Neuronal stem cell (in vitro differentiated cells): Measurements from ENCODE around the gene TRPM1.

ENCODE experiments used
- DNase-seq: peaks from one replicate; pipeline ENCODE4 v3.0.0-alpha.2; 2013; ENCODE audit warnings: low spot score
- H2AFZ ChIP-seq: one replicate; pipeline ENCODE4 v1.6.1; 2013; ENCODE audit warnings: mild to moderate bottlenecking, low read length, inconsistent platforms
- H2AK5ac ChIP-seq: 2 replicates; pipeline ENCODE4 v1.6.1; 2013; ENCODE audit warnings: low read depth, mild to moderate bottlenecking, inconsistent platforms, low read length, moderate library complexity, mixed read lengths
- H2BK120ac ChIP-seq: 2 replicates; pipeline ENCODE4 v1.6.1; 2013; ENCODE audit warnings: low read depth, mild to moderate bottlenecking, inconsistent platforms, low read length, moderate library complexity, mixed read lengths
- H2BK12ac ChIP-seq: one replicate; pipeline ENCODE4 v1.6.1; 2013; ENCODE audit warnings: low read length, inconsistent platforms
- H2BK15ac ChIP-seq: 2 replicates; pipeline ENCODE4 v1.6.1; 2013; ENCODE audit warnings: mild to moderate bottlenecking, low read length, inconsistent platforms, mixed read lengths
- H2BK5ac ChIP-seq: one replicate; pipeline ENCODE4 v1.6.1; 2013; ENCODE audit warnings: inconsistent platforms, mild to moderate bottlenecking, low read length, moderate library complexity
- H3K14ac ChIP-seq: one replicate; pipeline ENCODE4 v1.6.1; 2013; ENCODE audit warnings: low read length, inconsistent platforms
- H3K18ac ChIP-seq: 2 replicates; pipeline ENCODE4 v1.6.1; 2013; ENCODE audit warnings: low read length, inconsistent platforms
- H3K23ac ChIP-seq: 2 replicates; pipeline ENCODE4 v1.6.1; 2013; ENCODE audit warnings: low read depth, mild to moderate bottlenecking, mixed read lengths, low read length, inconsistent platforms; ENCODE audit not compliant: poor library complexity
- H3K27ac ChIP-seq: replicated peaks from 3 replicates; pipeline ENCODE4 v1.5.1; 2013; ENCODE audit warnings: low read length, inconsistent platforms
- H3K27me3 ChIP-seq, 3 experiments: 2 replicates each; pipeline ENCODE4 v1.6.1; 2013; ENCODE audit warnings: low read length in 3 of 3, mild to moderate bottlenecking in 2 of 3, inconsistent platforms in 1 of 3, low read depth in 1 of 3, mixed read lengths in 1 of 3, moderate library complexity in 1 of 3; ENCODE audit not compliant: control insufficient read depth in 3 of 3, insufficient read depth in 3 of 3
- H3K36me3 ChIP-seq, 2 donors: replicated peaks in 1 of 2; 2 replicates each; pipeline ENCODE4 v1.6.1; 2013; ENCODE audit warnings: low read length in 2 of 2; ENCODE audit not compliant: control insufficient read depth in 2 of 2, insufficient read depth in 2 of 2
- H3K4ac ChIP-seq: 2 replicates; pipeline ENCODE4 v1.6.1; 2013; ENCODE audit warnings: inconsistent platforms, mild to moderate bottlenecking, low read length, moderate library complexity
- H3K4me1 ChIP-seq, 2 donors: 1 replicate in 1 of 2; 2 replicates in 1 of 2; pipeline ENCODE4 v1.6.1; 2013; ENCODE audit warnings: low read length in 2 of 2, low read depth in 1 of 2; ENCODE audit not compliant: control insufficient read depth in 2 of 2, insufficient read depth in 1 of 2
- H3K4me2 ChIP-seq: one replicate; pipeline ENCODE4 v1.6.1; 2013; ENCODE audit warnings: mild to moderate bottlenecking, low read length, inconsistent platforms; ENCODE audit not compliant: insufficient read depth, poor library complexity, severe bottlenecking
- H3K4me3 ChIP-seq, 2 donors: 2 replicates each; pipeline ENCODE4 v1.5.1; 2013; ENCODE audit warnings: low read length in 2 of 2, mild to moderate bottlenecking in 2 of 2, inconsistent platforms in 1 of 2, moderate library complexity in 1 of 2
- H3K79me1 ChIP-seq: one replicate; pipeline ENCODE4 v1.6.1; 2013; ENCODE audit warnings: low read depth, mild to moderate bottlenecking, inconsistent platforms, low read length, moderate library complexity
- H3K9ac ChIP-seq: one replicate; pipeline ENCODE4 v1.6.1; 2013; ENCODE audit warnings: mild to moderate bottlenecking, low read depth, low read length, inconsistent platforms; ENCODE audit not compliant: poor library complexity
- H3K9me3 ChIP-seq, 2 donors: replicated peaks in 1 of 2; 2 replicates each; pipeline versions ENCODE3 to v1.6.1; 2013; ENCODE audit warnings: low read length in 2 of 2, mild to moderate bottlenecking in 2 of 2, inconsistent platforms in 1 of 2, low read depth in 1 of 2, mixed read lengths in 1 of 2, moderate library complexity in 1 of 2; ENCODE audit not compliant: control insufficient read depth in 2 of 2, insufficient read depth in 1 of 2
- H4K8ac ChIP-seq: one replicate; pipeline ENCODE4 v1.6.1; 2013; ENCODE audit warnings: low read depth, mild to moderate bottlenecking, inconsistent platforms, low read length, moderate library complexity
- H4K91ac ChIP-seq: one replicate; pipeline ENCODE4 v1.6.1; 2013; ENCODE audit warnings: low read length, low read depth, mild to moderate bottlenecking, inconsistent platforms; ENCODE audit not compliant: poor library complexity
- WGBS, 2 donors: extraction: QIAGEN DNeasy Blood & Tissue Kit; methylation state at CpG; one replicate each; pipeline ENCODE4 v1.1.7; 2013; ENCODE audit warnings: missing lambda C conversion rate in 2 of 2, mixed read lengths in 1 of 2; ENCODE audit not compliant: insufficient read length in 2 of 2, insufficient replicate concordance in 1 of 2; ENCODE audit errors: extremely low coverage in 2 of 2; 5-methylcytosine and 5-hydroxymethylcytosine counted together

The TRPM1 gene

DNA sequence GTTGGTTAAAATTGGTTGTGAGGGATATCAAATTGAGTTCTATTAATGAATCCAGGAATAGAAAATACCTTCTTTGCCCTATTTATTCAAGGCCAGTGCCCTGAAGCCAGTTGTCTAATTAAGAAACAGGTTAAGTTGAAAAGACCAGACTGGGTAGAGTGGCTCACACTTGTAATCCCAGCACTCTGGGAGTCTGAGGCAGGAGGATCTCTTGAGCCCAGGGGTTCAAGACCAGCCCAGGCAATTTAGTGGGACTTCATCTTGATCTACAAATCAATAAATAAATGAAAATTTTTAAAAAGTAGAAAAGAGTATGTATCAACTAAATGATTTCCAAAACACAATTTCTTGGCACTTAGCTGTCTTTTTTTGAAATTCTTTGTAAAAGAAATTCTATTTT, 40.3 kb upstream of the TRPM1 start:
- Histone ChIP-seq H3K4me2 (no peak overlapping the region), H2AK5ac (no peak overlapping the region), H4K8ac (no peak overlapping the region), H3K79me1 (no peaks in the 10 kb centered on the region), H3K4me1 (no peaks in the 10 kb centered on the region), H2BK15ac (no peak overlapping the region), H4K91ac (no peak overlapping the region), H3K23ac (no peak overlapping the region), H2BK12ac (no peak overlapping the region), H3K4ac (no peak overlapping the region), H3K36me3 (no peaks in the 10 kb centered on the region), H2AFZ (no peak overlapping the region), H2BK120ac (no peak overlapping the region), H3K4me3 (no peak overlapping the region), H3K14ac (no peak overlapping the region), H3K27ac (no peak overlapping the region), H3K27me3 (no peaks in the 10 kb centered on the region), H2BK5ac (no peak overlapping the region), H3K18ac (no peak overlapping the region), H3K9ac (no peak overlapping the region), H3K9me3 (no peaks in the 10 kb centered on the region)
- no peak for DNase-seq

DNA sequence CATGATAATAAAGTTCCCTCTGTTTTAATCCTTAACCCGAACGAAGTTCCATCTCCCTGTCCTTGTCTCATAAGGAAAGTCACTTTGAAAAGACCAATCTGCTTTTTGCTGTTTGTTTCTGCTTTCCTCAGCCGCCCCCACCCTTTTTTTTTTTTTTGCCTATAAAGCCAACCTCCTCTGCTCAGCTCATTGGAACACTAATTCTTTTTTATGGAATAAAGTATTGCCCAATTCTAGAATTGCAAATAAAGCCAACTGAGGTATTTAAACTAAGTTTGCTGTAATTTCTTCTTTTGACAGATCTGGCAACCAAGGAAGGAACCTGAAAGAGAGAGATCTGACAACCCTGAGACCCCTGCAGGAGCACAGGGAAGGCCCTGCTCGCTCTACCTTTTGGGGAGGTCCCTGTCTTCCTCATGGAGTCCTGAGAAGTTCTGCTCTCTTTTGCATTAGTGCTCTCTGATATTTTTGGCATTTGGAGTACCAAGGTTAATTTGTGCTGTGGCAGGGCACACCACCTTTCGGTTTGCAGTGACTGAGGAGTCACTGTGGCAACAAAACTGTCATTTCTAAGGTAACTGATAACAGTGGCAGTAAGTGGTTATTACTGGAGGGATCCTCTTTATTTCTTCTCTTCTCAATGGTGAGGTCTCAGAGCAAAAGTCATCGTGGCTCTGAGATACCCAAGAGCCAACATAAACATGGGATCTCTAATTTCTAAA, 35.2 kb upstream of the TRPM1 start:
- Histone ChIP-seq H3K9me3 (peaks cover 0 to 2% of the 10 kb centered on the region in 2 donors), H2BK15ac (no peak overlapping the region), H3K27ac (no peak overlapping the region), H4K8ac (peak overlapping the region; percentile 89), H2AK5ac (no peak overlapping the region), H3K4me3 (no peak overlapping the region), H3K9ac (no peak overlapping the region), H3K18ac (no peak overlapping the region), H3K36me3 (no peaks in the 10 kb centered on the region), H3K4me2 (no peak overlapping the region), H2AFZ (no peak overlapping the region), H3K4me1 (peaks cover 0 to 4% of the 10 kb centered on the region in 2 donors), H3K27me3 (no peaks in the 10 kb centered on the region), H2BK12ac (no peak overlapping the region), H4K91ac (no peak overlapping the region), H3K23ac (no peak overlapping the region), H3K4ac (no peak overlapping the region), H3K14ac (no peak overlapping the region), H2BK120ac (no peak overlapping the region), H2BK5ac (no peak overlapping the region), H3K79me1 (no peaks in the 10 kb centered on the region)
- WGBS, 2 donors: no CpG with 5 or more reads among the region's 6 CpGs
- DNase-seq: no peak

DNA sequence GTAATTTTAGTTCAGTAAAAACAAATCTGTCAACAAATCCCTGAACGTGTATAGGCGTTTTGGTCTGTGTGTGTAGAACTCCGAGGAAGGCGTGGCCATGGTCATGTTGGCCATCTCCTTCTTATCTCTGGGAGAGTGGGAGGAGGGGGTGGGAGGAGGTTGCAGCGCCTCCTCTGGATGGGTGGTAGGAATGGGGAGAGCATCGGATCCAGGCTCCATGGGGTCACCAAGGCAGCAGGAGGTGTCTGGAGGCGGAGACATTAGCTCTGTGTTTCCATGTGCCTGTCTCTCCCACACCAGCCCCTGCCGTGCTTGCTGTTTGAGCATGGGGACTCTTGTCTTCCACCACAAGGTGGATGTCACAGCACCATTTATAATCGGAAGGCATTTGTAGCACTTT, 34.5 kb upstream of the TRPM1 start:
- H3K4me3 ChIP-seq: no peak overlapping the region
- no peaks in the 10 kb centered on the region for H3K79me1 ChIP-seq
- no peaks in the 10 kb centered on the region for H3K36me3 ChIP-seq
- no peak overlapping the region for H2AFZ ChIP-seq
- peak overlapping the region; percentile 50 for H3K9ac ChIP-seq
- peaks cover 0 to 2% of the 10 kb centered on the region in 2 donors for H3K9me3 ChIP-seq
- no CpG with 5 or more reads among the region's 9 CpGs for WGBS, 2 donors
- DNase-seq: no peak
- no peak overlapping the region for H2BK5ac ChIP-seq
- H3K18ac ChIP-seq: no peak overlapping the region
- H2BK15ac ChIP-seq: no peak overlapping the region
- H3K4ac ChIP-seq: no peak overlapping the region
- no peak overlapping the region for H3K23ac ChIP-seq
- H4K8ac ChIP-seq: no peak overlapping the region
- H2BK12ac ChIP-seq: no peak overlapping the region
- H3K27me3 ChIP-seq: no peaks in the 10 kb centered on the region
- peaks cover 0 to 4% of the 10 kb centered on the region in 2 donors for H3K4me1 ChIP-seq
- no peak overlapping the region for H2AK5ac ChIP-seq
- no peak overlapping the region for H2BK120ac ChIP-seq
- no peak overlapping the region for H3K14ac ChIP-seq
- no peak overlapping the region for H4K91ac ChIP-seq
- H3K27ac ChIP-seq: no peak overlapping the region
- no peak overlapping the region for H3K4me2 ChIP-seq

DNA sequence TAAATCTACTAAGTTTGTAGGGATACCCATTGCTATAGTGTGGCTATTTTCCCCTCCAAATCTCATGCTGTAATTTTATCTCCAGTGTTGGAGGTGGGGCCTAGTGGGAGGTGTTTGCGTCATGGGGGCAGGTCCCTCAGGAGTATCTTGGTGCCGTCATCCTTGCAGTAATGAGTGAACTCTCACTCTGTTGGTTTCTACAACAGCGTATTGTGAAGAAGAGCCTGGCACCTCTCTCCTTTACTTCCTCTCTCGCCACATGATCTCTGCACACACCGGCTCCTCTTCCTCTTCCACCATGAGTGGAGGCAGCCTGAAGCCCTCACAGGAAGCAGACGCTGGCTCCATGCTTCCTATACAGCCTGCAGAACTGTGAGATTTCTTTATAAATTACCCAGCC, 34.0 kb upstream of the TRPM1 start:
- Histone ChIP-seq H3K23ac (no peak overlapping the region), H2BK15ac (no peak overlapping the region), H3K36me3 (no peaks in the 10 kb centered on the region), H3K27me3 (no peaks in the 10 kb centered on the region), H2BK12ac (no peak overlapping the region), H3K9ac (no peak overlapping the region), H3K79me1 (no peaks in the 10 kb centered on the region), H3K27ac (no peak overlapping the region), H3K18ac (no peak overlapping the region), H3K4ac (no peak overlapping the region), H2BK5ac (no peak overlapping the region), H2AFZ (no peak overlapping the region), H3K4me2 (no peak overlapping the region), H3K9me3 (peaks cover 0 to 2% of the 10 kb centered on the region in 2 donors), H3K4me3 (no peak overlapping the region), H2BK120ac (no peak overlapping the region), H3K4me1 (peaks cover 0 to 4% of the 10 kb centered on the region in 2 donors), H2AK5ac (no peak overlapping the region), H3K14ac (no peak overlapping the region), H4K91ac (no peak overlapping the region), H4K8ac (no peak overlapping the region)
- WGBS, 2 donors: no CpG with 5 or more reads among the region's 6 CpGs
- no peak for DNase-seq
